T-helper 1 cell treated with Interleukin-12 subunit alpha and Interleukin-12 subunit beta and Interleukin-4 antibody, amounts not matched to agents 30 μg/mL and 1 μg/mL, for 36 hours (primary cell): ENCODE results near the gene RNPEP.

Experiments
- H3K27ac Mint-ChIP-seq: one replicate; pipeline ENCODE4 v1.8.0; 2021; ENCODE audit warnings: mild to moderate bottlenecking, mixed read lengths
- H3K27me3 Mint-ChIP-seq: one replicate; pipeline ENCODE4 v1.8.0; 2021; ENCODE audit warnings: low read depth, mixed read lengths
- H3K36me3 Mint-ChIP-seq: one replicate; pipeline ENCODE4 v1.8.0; 2021; ENCODE audit warnings: low read depth, mixed read lengths
- H3K4me1 Mint-ChIP-seq: one replicate; pipeline ENCODE4 v1.8.0; 2021; ENCODE audit warnings: low read depth, mixed read lengths
- H3K4me3 Mint-ChIP-seq: one replicate; pipeline ENCODE4 v1.8.0; 2021; ENCODE audit warnings: mild to moderate bottlenecking, moderate library complexity, mixed read lengths
- H3K9me3 Mint-ChIP-seq: one replicate; pipeline ENCODE4 v1.8.0; 2021; ENCODE audit warnings: mixed read lengths

RNPEP gene

GRCh38 chr1:202023001-202023433, 40.6 kb downstream of the RNPEP start:
- H3K9me3 Mint-ChIP-seq = no peaks in the 10 kb centered on the region
- no peak overlapping the region for H3K27ac Mint-ChIP-seq
- H3K27me3 Mint-ChIP-seq = peaks cover 6% of the 10 kb centered on the region
- H3K36me3 Mint-ChIP-seq = no peaks in the 10 kb centered on the region
- H3K4me1 Mint-ChIP-seq = no peaks in the 10 kb centered on the region
- H3K4me3 Mint-ChIP-seq = no peak overlapping the region

- Mint-ChIP-seq H3K27ac (no peak overlapping the region), H3K4me3 (no peak overlapping the region), H3K36me3 (no peaks in the 10 kb centered on the region), H3K4me1 (no peaks in the 10 kb centered on the region), H3K9me3 (no peaks in the 10 kb centered on the region), H3K27me3 (no peaks in the 10 kb centered on the region)
Measured at GRCh38 chr1:202029171-202029665, 46.8 kb downstream of the RNPEP start.

- no peaks in the 10 kb centered on the region for H3K4me1 Mint-ChIP-seq
Measured at GRCh38 chr1:202029727-202030126, 47.3 kb downstream of the RNPEP start.

GRCh38 chr1:202031796-202032195, 49.3 kb downstream of the RNPEP start:
- no peak overlapping the region for H3K4me3 Mint-ChIP-seq
- no peaks in the 10 kb centered on the region for H3K9me3 Mint-ChIP-seq
- no peaks in the 10 kb centered on the region for H3K27me3 Mint-ChIP-seq
- H3K4me1 Mint-ChIP-seq = no peaks in the 10 kb centered on the region
- H3K27ac Mint-ChIP-seq = no peak overlapping the region
- H3K36me3 Mint-ChIP-seq = no peaks in the 10 kb centered on the region

More at GRCh38 chr1:202029727-202030126, 47.3 kb downstream of the RNPEP start:
- H3K27me3 Mint-ChIP-seq = no peaks in the 10 kb centered on the region
- no peaks in the 10 kb centered on the region for H3K9me3 Mint-ChIP-seq
- no peak overlapping the region for H3K4me3 Mint-ChIP-seq
- no peak overlapping the region for H3K27ac Mint-ChIP-seq
- H3K36me3 Mint-ChIP-seq = no peaks in the 10 kb centered on the region

GRCh38 chr1:202034149-202034682, 51.8 kb downstream of the RNPEP start:
- H3K36me3 Mint-ChIP-seq = no peaks in the 10 kb centered on the region
- no peak overlapping the region for H3K27ac Mint-ChIP-seq
- H3K4me3 Mint-ChIP-seq = no peak overlapping the region
- H3K27me3 Mint-ChIP-seq = no peaks in the 10 kb centered on the region
- H3K9me3 Mint-ChIP-seq = no peaks in the 10 kb centered on the region
- H3K4me1 Mint-ChIP-seq = no peaks in the 10 kb centered on the region

GRCh38 chr1:202034683-202035462, 52.4 kb downstream of the RNPEP start:
- Mint-ChIP-seq H3K4me1 (no peaks in the 10 kb centered on the region), H3K9me3 (no peaks in the 10 kb centered on the region), H3K27ac (no peak overlapping the region), H3K36me3 (no peaks in the 10 kb centered on the region), H3K27me3 (no peaks in the 10 kb centered on the region), H3K4me3 (no peak overlapping the region)

- no peaks in the 10 kb centered on the region for H3K36me3 Mint-ChIP-seq
- no peak overlapping the region for H3K4me3 Mint-ChIP-seq
- H3K27me3 Mint-ChIP-seq = no peaks in the 10 kb centered on the region
- no peak overlapping the region for H3K27ac Mint-ChIP-seq
- H3K9me3 Mint-ChIP-seq = no peaks in the 10 kb centered on the region
- no peaks in the 10 kb centered on the region for H3K4me1 Mint-ChIP-seq
Measured at GRCh38 chr1:202036595-202037387, 54.3 kb downstream of the RNPEP start.

GRCh38 chr1:202037706-202038296, 55.4 kb downstream of the RNPEP start:
- H3K4me1 Mint-ChIP-seq = no peaks in the 10 kb centered on the region
- H3K27me3 Mint-ChIP-seq = no peaks in the 10 kb centered on the region
- H3K27ac Mint-ChIP-seq = no peak overlapping the region
- no peak overlapping the region for H3K4me3 Mint-ChIP-seq
- no peaks in the 10 kb centered on the region for H3K9me3 Mint-ChIP-seq
- H3K36me3 Mint-ChIP-seq = no peaks in the 10 kb centered on the region

- no peaks in the 10 kb centered on the region for H3K36me3 Mint-ChIP-seq
- no peak overlapping the region for H3K4me3 Mint-ChIP-seq
- no peak overlapping the region for H3K27ac Mint-ChIP-seq
- no peaks in the 10 kb centered on the region for H3K27me3 Mint-ChIP-seq
- H3K9me3 Mint-ChIP-seq = no peaks in the 10 kb centered on the region
- H3K4me1 Mint-ChIP-seq = no peaks in the 10 kb centered on the region
Measured at GRCh38 chr1:202038688-202039346, 56.4 kb downstream of the RNPEP start.

- H3K36me3 Mint-ChIP-seq = no peaks in the 10 kb centered on the region
- H3K4me3 Mint-ChIP-seq = no peak overlapping the region
- no peaks in the 10 kb centered on the region for H3K9me3 Mint-ChIP-seq
- H3K27me3 Mint-ChIP-seq = peaks cover 3% of the 10 kb centered on the region
- no peak overlapping the region for H3K27ac Mint-ChIP-seq
- H3K4me1 Mint-ChIP-seq = no peaks in the 10 kb centered on the region
Measured at GRCh38 chr1:202045705-202046104, 63.3 kb downstream of the RNPEP start.

GRCh38 chr1:202046227-202046626, 63.8 kb downstream of the RNPEP start:
- Mint-ChIP-seq H3K27ac (no peak overlapping the region), H3K4me3 (no peak overlapping the region), H3K9me3 (no peaks in the 10 kb centered on the region), H3K27me3 (peaks cover 3% of the 10 kb centered on the region), H3K4me1 (no peaks in the 10 kb centered on the region), H3K36me3 (no peaks in the 10 kb centered on the region)

GRCh38 chr1:202046748-202047708, 64.6 kb downstream of the RNPEP start:
- Mint-ChIP-seq H3K4me3 (no peak overlapping the region), H3K9me3 (no peaks in the 10 kb centered on the region), H3K27me3 (peaks cover 3% of the 10 kb centered on the region), H3K36me3 (no peaks in the 10 kb centered on the region), H3K4me1 (no peaks in the 10 kb centered on the region), H3K27ac (no peak overlapping the region)

- peaks cover 3% of the 10 kb centered on the region for H3K27me3 Mint-ChIP-seq
Measured at GRCh38 chr1:202047977-202048376, 65.5 kb downstream of the RNPEP start.

More at GRCh38 chr1:202047977-202048376, 65.5 kb downstream of the RNPEP start:
- Mint-ChIP-seq H3K4me1 (no peaks in the 10 kb centered on the region), H3K9me3 (no peaks in the 10 kb centered on the region), H3K27ac (no peak overlapping the region), H3K36me3 (no peaks in the 10 kb centered on the region), H3K4me3 (no peak overlapping the region)
